IMR-90 (cell line): ENCODE results near the gene CDK17. TPM values are rescaled to one million over a fixed set of nuclear protein-coding genes. Genes with fewer than 3 reads are reported as not detected.

Experiments
- ATAC-seq: fragments of 200-7000 bp; cut with Tn5 transposase; 2 replicates; pipeline ENCODE4 v1.9.1; 2020; ENCODE audit warnings: low read depth, mild to moderate bottlenecking, moderate library complexity
- BruUV-seq: library from RNA; stranded (reverse); fragments of 400-500 nt; replicated peaks from 2 replicates; lab custom pipeline; 2021; lab: Mats Ljungman, UMichigan
- CTCF ChIA-PET: fragments of 300-600 bp; formaldehyde crosslinking; extraction: SDS; loops from one replicate; lab custom pipeline; 2021; ENCODE audit warnings: antibody characterized with exemption; lab: Yijun Ruan, JAX
- POLR2A ChIA-PET: fragments of 300-600 bp; sonication (Branson Sonifier 250); formaldehyde crosslinking; loops from one replicate; lab custom pipeline; 2022; ENCODE audit warnings: antibody characterized with exemption; ENCODE audit not compliant: unreplicated experiment; lab: Charles Lee
- DNase-seq: peaks from one replicate; pipeline ENCODE4 v3.0.0; 2013
- H2AFZ ChIP-seq: replicated peaks from 2 replicates; pipeline ENCODE3; 2013; ENCODE audit warnings: low read length, mild to moderate bottlenecking; ENCODE audit not compliant: poor library complexity
- H2AK5ac ChIP-seq: 2 replicates; pipeline ENCODE4 v1.6.1; 2013; ENCODE audit warnings: low read depth, low read length, inconsistent platforms
- H2AK9ac ChIP-seq: replicated peaks from 2 replicates; pipeline ENCODE3; 2013; ENCODE audit warnings: mild to moderate bottlenecking, low read depth, low read length, moderate library complexity; ENCODE audit not compliant: poor library complexity
- H2BK120ac ChIP-seq: 2 replicates; pipeline ENCODE4 v1.6.1; 2013; ENCODE audit warnings: low read depth, low read length, inconsistent platforms
- H2BK15ac ChIP-seq: 3 replicates; pipeline ENCODE4 v1.6.1; 2013; ENCODE audit warnings: low read depth, low read length, inconsistent platforms
- H2BK20ac ChIP-seq: 2 replicates; pipeline ENCODE4 v1.6.1; 2013; ENCODE audit warnings: low read depth, mild to moderate bottlenecking, inconsistent platforms, low read length, moderate library complexity
- H2BK5ac ChIP-seq: 2 replicates; pipeline ENCODE4 v1.6.1; 2013; ENCODE audit warnings: mild to moderate bottlenecking, low read depth, low read length, inconsistent platforms; ENCODE audit not compliant: poor library complexity, severe bottlenecking
- H3K14ac ChIP-seq: replicated peaks from 2 replicates; pipeline ENCODE4 v1.6.1; 2013; ENCODE audit warnings: low read depth, low read length, inconsistent platforms
- H3K18ac ChIP-seq: 2 replicates; pipeline ENCODE4 v1.6.1; 2013; ENCODE audit warnings: low read depth, low read length, control low read depth
- H3K23ac ChIP-seq: 2 replicates; pipeline ENCODE4 v1.6.1; 2013; ENCODE audit warnings: low read depth, low read length, inconsistent platforms
- H3K27ac ChIP-seq: 2 replicates; pipeline ENCODE4 v1.5.1; 2013; ENCODE audit warnings: mild to moderate bottlenecking, control low read depth, low read length; ENCODE audit not compliant: insufficient read depth
- H3K27me3 ChIP-seq: 2 replicates; pipeline ENCODE4 v1.6.1; 2013; ENCODE audit warnings: low read length; ENCODE audit not compliant: control insufficient read depth, insufficient read depth
- H3K36me3 ChIP-seq: 2 replicates; pipeline ENCODE4 v1.6.1; 2013; ENCODE audit warnings: low read length, mixed read lengths; ENCODE audit not compliant: control insufficient read depth, insufficient read depth
- H3K4ac ChIP-seq: 2 replicates; pipeline ENCODE4 v1.6.1; 2013; ENCODE audit warnings: low read depth, low read length, inconsistent platforms
- H3K4me1 ChIP-seq: 2 replicates; pipeline ENCODE4 v1.6.1; 2013; ENCODE audit warnings: low read length, mixed read lengths; ENCODE audit not compliant: control insufficient read depth, insufficient read depth
- H3K4me2 ChIP-seq: 2 replicates; pipeline ENCODE4 v1.6.1; 2013; ENCODE audit warnings: low read depth, mild to moderate bottlenecking, control low read depth, low read length, moderate library complexity
- H3K4me3 ChIP-seq: 2 replicates; pipeline ENCODE4 v1.5.1; 2013; ENCODE audit warnings: low read depth, mild to moderate bottlenecking, control low read depth, low read length, moderate library complexity; ENCODE audit not compliant: insufficient read depth
- H3K56ac ChIP-seq: 2 replicates; pipeline ENCODE4 v1.6.1; 2013; ENCODE audit warnings: low read length, inconsistent platforms; ENCODE audit not compliant: insufficient read depth; ENCODE audit errors: extremely low read depth
- H3K79me1 ChIP-seq, 2 experiments: 2 replicates each; pipeline ENCODE4 v1.6.1; 2013; ENCODE audit warnings: low read length in 2 of 2, inconsistent platforms in 1 of 2, low read depth in 1 of 2
- H3K9ac ChIP-seq: 2 replicates; pipeline ENCODE4 v1.6.1; 2013; ENCODE audit warnings: low read depth, low read length, control low read depth
- H3K9me1 ChIP-seq: 2 replicates; pipeline ENCODE4 v1.6.1; 2013; ENCODE audit warnings: low read length, inconsistent platforms; ENCODE audit not compliant: insufficient read depth
- H3K9me3 ChIP-seq: 2 replicates; pipeline ENCODE4 v1.6.1; 2013; ENCODE audit warnings: low read length; ENCODE audit not compliant: control insufficient read depth, insufficient read depth
- H4K20me1 ChIP-seq: 2 replicates; pipeline ENCODE4 v1.6.1; 2013; ENCODE audit warnings: low read length, inconsistent platforms; ENCODE audit not compliant: insufficient read depth
- H4K5ac ChIP-seq: 2 replicates; pipeline ENCODE4 v1.6.1; 2013; ENCODE audit warnings: mild to moderate bottlenecking, low read depth, low read length, control low read depth
- H4K8ac ChIP-seq, 2 experiments: 2 replicates each; pipeline ENCODE4 v1.6.1; 2013; ENCODE audit warnings: low read depth in 2 of 2, low read length in 2 of 2, control low read depth in 1 of 2, inconsistent platforms in 1 of 2
- H4K91ac ChIP-seq: 2 replicates; pipeline ENCODE4 v1.6.1; 2013; ENCODE audit warnings: low read depth, low read length, inconsistent platforms; ENCODE audit not compliant: insufficient read depth
- BHLHE40 ChIP-seq: fragments of 150-350 bp; IDR thresholded peaks from 2 replicates; pipeline ENCODE4 v1.6.1; 2016; ENCODE audit warnings: mild to moderate bottlenecking, low read depth, low read length
- CHD1 ChIP-seq: IDR thresholded peaks from 2 replicates; pipeline ENCODE4 v1.6.1; 2012; ENCODE audit warnings: low read depth, low read length, improper control_type of control experiment
- CTCF ChIP-seq: conservative IDR thresholded peaks from 2 replicates; pipeline ENCODE4 v1.5.1; 2012; ENCODE audit warnings: mild to moderate bottlenecking, low read depth, low read length, improper control_type of control experiment
- MAFK ChIP-seq: IDR thresholded peaks from 2 replicates; pipeline ENCODE4 v1.6.1; 2012; ENCODE audit warnings: low read depth, low read length, improper control_type of control experiment
- MAZ ChIP-seq: IDR thresholded peaks from 2 replicates; pipeline ENCODE4 v1.6.1; 2012; ENCODE audit warnings: low read depth, mild to moderate bottlenecking, low read length, improper control_type of control experiment, moderate library complexity, borderline replicate concordance
- MXI1 ChIP-seq: IDR thresholded peaks from 2 replicates; pipeline ENCODE4 v1.6.1; 2012; ENCODE audit warnings: low read depth, mild to moderate bottlenecking, low read length, moderate library complexity, borderline replicate concordance
- NFE2L2 ChIP-seq: fragments of 150-350 bp; IDR thresholded peaks from 2 replicates; pipeline ENCODE4 v1.6.1; 2016; ENCODE audit warnings: low read depth, mild to moderate bottlenecking, low read length
- POLR2A ChIP-seq: IDR thresholded peaks from 2 replicates; pipeline ENCODE4 v1.6.1; 2012; ENCODE audit warnings: mild to moderate bottlenecking, low read depth, low read length
- RAD21 ChIP-seq: IDR thresholded peaks from 2 replicates; pipeline ENCODE4 v1.6.1; 2012; ENCODE audit warnings: low read length, improper control_type of control experiment
- RCOR1 ChIP-seq: IDR thresholded peaks from 2 replicates; pipeline ENCODE4 v1.6.1; 2012; ENCODE audit warnings: mild to moderate bottlenecking, low read length, improper control_type of control experiment; ENCODE audit not compliant: insufficient replicate concordance
- SMC3 ChIP-seq: fragments of 150-350 bp; IDR thresholded peaks from 2 replicates; pipeline ENCODE4 v1.6.1; 2016; ENCODE audit warnings: low read depth, mild to moderate bottlenecking, antibody characterized with exemption, low read length, moderate library complexity
- USF2 ChIP-seq: fragments of 150-350 bp; IDR thresholded peaks from 2 replicates; pipeline ENCODE4 v1.6.1; 2017; ENCODE audit warnings: mild to moderate bottlenecking, antibody characterized with exemption, low read length, low read depth
- WGBS, 2 experiments: methylation state at CpG; one replicate each; pipeline versions ENCODE4 v1.1.5 to v1.1.7; 2013; ENCODE audit warnings: missing lambda C conversion rate in 2 of 2; ENCODE audit not compliant: insufficient read length in 1 of 2; ENCODE audit errors: extremely low coverage in 2 of 2; 5-methylcytosine and 5-hydroxymethylcytosine counted together
- dilution Hi-C: fragments of 300-500 bp; cut with HindIII; formaldehyde crosslinking; loops from one replicate; pipeline ENCODE4 v1.14.3; 2018; ENCODE audit warnings: low sequenced_read_pairs; ENCODE audit not compliant: unreplicated experiment
- in situ Hi-C: fragments of 300-500 bp; cut with MboI; formaldehyde crosslinking; loops from 3 replicates; pipeline ENCODE4 v1.14.3; 2019; ENCODE audit warnings: low sequenced_read_pairs, inconsistent platforms, mixed read lengths
- intact Hi-C: fragments of 100-400 bp; cut with micrococcal nuclease; formaldehyde crosslinking; loops from 2 replicates; pipeline ENCODE4 v1.10.0; 2022
- polyA plus RNA-seq, 3 experiments: library from polyadenylated mRNA; depleted of rRNA; stranded (reverse); fragments of >200 nt; gene quantifications; 2 replicates each; pipeline ENCODE4 v1.2.3, GENCODE V29; 2012; ENCODE audit warnings: low replicate concordance in 1 of 3
- total RNA-seq: library from RNA; depleted of rRNA; stranded (reverse); fragments of >200 nt; gene quantifications from 2 replicates; pipeline ENCODE4 v1.2.3, GENCODE V29; 2012

CDK17 gene
- total and polyA plus RNA-seq, 2 of the 4 experiments (the other 2 are of a cell fraction), result 14.5 to 50.2 TPM

DNA sequence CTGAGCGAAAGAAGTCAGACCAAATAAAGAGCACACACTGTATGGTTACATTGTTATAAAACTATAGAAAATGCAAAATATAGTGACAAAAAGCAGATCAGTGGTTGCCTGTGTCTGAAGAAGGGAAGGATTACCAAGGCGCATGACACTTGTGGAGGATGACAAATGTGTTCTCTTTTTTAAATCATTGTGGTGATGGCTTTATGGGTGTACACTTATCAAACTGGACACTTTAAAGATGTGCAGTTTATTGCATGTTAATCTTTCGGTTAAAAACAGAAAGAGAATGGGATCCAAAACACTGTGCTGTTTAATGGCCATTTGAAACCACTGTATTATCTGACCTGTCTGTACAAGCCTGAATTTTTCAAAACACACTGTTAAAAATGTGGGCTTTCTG, 8.8 kb upstream of the CDK17 start:
- ATAC-seq (no peak), DNase-seq (no peak)
- no peak overlapping the region for H2BK15ac ChIP-seq
- no peaks in the 10 kb centered on the region for H4K20me1 ChIP-seq
- no peak overlapping the region for H3K23ac ChIP-seq
- ChIA-PET POLR2A (no interaction called here), CTCF (no interaction called here)
- dilution Hi-C loops, result no loop called here
- in situ Hi-C loops, result no loop called here
- no peak overlapping the region for H2BK5ac ChIP-seq
- no peak overlapping the region for H2BK120ac ChIP-seq
- BruUV-seq, result no TSS peak
- H2AK9ac ChIP-seq, result no peak overlapping the region
- no peaks in the 10 kb centered on the region for H3K9me1 ChIP-seq
- H4K5ac ChIP-seq, result no peak overlapping the region
- H3K56ac ChIP-seq, result no peak overlapping the region
- intact Hi-C loops, result no loop called here
- no peak overlapping the region for H3K27ac ChIP-seq
- no peak overlapping the region for H2AK5ac ChIP-seq
- no peaks in the 10 kb centered on the region for H3K36me3 ChIP-seq
- H3K79me1 ChIP-seq, result no peaks in the 10 kb centered on the region
- 100% methylated on average over 1 of the region's 3 CpGs; no CpG with 5 or more reads in 1 of the 2 experiments for WGBS, 2 experiments
- TF ChIP-seq CTCF (no peak), SMC3 (no peak), RAD21 (no peak), POLR2A (no peak), BHLHE40 (no peak), RCOR1 (no peak), CHD1 (no peak), MXI1 (no peak), MAFK (no peak), NFE2L2 (no peak), USF2 (no peak), MAZ (no peak)
- no peaks in the 10 kb centered on the region for H3K27me3 ChIP-seq
- H2AFZ ChIP-seq, result no peak overlapping the region
- no peak overlapping the region for H2BK20ac ChIP-seq
- no peak overlapping the region for H3K14ac ChIP-seq
- H3K9me3 ChIP-seq, result no peaks in the 10 kb centered on the region
- H3K4ac ChIP-seq, result no peak overlapping the region
- H4K91ac ChIP-seq, result no peak overlapping the region
- H4K8ac ChIP-seq, result no peak overlapping the region
- H3K18ac ChIP-seq, result no peak overlapping the region
- H3K4me1 ChIP-seq, result no peaks in the 10 kb centered on the region
- H3K9ac ChIP-seq, result no peak overlapping the region
- no peak overlapping the region for H3K4me3 ChIP-seq
- H3K4me2 ChIP-seq, result no peak overlapping the region
